Subcutaneous adipose tissue (tissue), 4 donors: ENCODE results near the gene MBLAC1. TPM values are rescaled to one million over a fixed set of nuclear protein-coding genes. Genes with fewer than 3 reads are reported as not detected.

Source experiments
- total RNA-seq, 4 donors: library from RNA; depleted of rRNA; stranded (reverse); fragments of >200 nt; gene quantifications; one replicate each; pipeline ENCODE4 v1.1.0, GENCODE V29; 2016
- TF ChIP-seq, protein P1 (sequence below): fragments of 450-650 bp; IDR thresholded peaks from one replicate; pipeline ENCODE4 v1.5.1; 2016; ENCODE audit warnings: low read depth, mild to moderate bottlenecking, control low read depth, antibody characterized with exemption, moderate library complexity

The MBLAC1 gene
- total RNA-seq, 4 donors from 2014 or later = 0.66 to 2.7 (median 2.3) TPM

DNA sequence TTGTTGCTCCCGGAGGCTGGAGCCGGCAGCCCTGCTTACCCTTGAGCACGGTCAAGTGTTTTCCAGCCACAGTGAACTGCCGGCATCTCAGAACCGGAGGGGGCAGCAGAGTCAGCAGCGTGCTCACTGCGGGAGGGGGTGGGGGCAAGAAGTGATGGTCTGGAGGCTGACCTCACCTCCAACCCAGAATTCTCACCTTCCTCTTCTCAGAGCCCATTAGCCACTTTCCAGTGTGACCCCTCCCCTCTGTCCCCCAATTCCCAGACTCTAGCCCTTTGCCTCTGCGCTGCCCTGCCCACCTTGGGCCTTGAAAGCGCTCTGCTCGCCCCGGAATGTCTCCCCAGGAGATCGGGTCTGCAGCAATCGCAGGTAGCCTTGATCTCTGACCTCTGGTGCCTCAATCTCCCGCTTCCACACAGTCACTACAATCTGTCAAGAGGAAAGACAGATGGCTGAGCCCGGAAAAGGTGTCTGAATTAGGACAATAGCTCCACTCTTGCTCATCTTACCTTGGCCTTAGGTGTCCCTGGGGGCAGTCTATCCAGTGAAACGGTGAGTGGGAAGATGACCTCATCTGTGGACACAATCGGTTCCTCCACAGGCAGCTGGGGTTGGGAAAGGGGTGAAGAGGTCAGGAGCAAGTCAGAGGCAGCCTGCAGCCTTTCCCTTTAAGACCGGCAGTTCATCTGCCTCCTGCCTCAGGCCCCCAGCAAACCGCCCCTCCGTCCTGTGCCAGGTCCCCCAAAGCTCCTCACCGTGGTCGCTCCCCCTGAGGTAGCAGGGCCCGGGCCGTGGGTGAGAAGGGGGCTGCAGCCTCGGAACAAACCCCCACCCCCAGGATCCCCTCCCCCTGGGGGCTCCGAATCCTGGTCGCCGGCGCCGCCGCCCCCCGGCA, 30.8 kb downstream of the MBLAC1 start:
- TF ChIP-seq, protein P1, sequence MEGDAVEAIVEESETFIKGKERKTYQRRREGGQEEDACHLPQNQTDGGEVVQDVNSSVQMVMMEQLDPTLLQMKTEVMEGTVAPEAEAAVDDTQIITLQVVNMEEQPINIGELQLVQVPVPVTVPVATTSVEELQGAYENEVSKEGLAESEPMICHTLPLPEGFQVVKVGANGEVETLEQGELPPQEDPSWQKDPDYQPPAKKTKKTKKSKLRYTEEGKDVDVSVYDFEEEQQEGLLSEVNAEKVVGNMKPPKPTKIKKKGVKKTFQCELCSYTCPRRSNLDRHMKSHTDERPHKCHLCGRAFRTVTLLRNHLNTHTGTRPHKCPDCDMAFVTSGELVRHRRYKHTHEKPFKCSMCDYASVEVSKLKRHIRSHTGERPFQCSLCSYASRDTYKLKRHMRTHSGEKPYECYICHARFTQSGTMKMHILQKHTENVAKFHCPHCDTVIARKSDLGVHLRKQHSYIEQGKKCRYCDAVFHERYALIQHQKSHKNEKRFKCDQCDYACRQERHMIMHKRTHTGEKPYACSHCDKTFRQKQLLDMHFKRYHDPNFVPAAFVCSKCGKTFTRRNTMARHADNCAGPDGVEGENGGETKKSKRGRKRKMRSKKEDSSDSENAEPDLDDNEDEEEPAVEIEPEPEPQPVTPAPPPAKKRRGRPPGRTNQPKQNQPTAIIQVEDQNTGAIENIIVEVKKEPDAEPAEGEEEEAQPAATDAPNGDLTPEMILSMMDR = no peak

DNA sequence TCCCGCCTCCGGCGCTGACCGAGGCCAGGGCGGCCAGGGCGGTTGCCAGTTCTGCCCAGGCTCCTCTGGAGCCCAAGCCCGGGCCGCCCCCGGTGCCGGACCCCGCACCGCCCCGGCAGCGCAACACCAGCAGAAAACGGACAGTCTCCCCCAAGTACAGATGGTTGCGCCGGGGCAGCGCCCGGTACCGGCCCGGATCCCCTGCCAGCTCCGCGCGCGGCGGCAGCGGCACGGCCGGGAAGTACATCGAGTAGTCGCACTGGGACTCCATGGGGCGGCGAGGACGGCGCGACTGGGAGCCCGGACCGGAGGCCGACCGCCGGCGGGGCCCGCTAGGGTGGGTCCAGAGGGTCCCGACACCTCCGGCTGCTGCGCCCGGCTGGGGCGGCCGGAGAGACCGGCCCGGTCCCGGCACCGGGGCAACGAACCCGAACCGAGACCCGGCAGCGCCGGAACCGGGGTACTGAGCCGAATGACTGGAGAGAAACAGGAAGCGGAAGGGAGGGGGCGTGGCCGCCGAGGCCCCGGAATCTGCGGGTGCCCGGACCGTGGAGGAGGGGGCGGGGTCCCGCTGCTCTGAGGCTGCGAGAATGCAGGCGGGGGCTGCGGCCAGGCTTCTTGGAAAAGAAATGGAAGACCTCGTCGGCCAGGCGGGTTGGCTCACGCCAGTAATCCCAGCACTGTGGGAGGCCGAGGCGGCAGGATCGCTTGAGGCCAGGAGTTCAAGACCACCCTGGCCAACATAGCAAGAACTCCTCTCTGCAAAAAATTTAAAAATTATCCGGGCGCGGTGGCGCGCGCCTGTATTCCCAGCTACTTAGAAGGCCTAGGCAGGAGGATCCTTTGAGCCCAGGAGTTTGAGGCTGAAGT, 31.7 kb downstream of the MBLAC1 start, which contains the start of gene TRAPPC14:
Gene TRAPPC14, minus strand, starts transcription at position 495 of the 870 bp plus-strand sequence. Its CDS starts 224 bp downstream, at position 271.
- TF ChIP-seq, protein P1 = no peak

DNA sequence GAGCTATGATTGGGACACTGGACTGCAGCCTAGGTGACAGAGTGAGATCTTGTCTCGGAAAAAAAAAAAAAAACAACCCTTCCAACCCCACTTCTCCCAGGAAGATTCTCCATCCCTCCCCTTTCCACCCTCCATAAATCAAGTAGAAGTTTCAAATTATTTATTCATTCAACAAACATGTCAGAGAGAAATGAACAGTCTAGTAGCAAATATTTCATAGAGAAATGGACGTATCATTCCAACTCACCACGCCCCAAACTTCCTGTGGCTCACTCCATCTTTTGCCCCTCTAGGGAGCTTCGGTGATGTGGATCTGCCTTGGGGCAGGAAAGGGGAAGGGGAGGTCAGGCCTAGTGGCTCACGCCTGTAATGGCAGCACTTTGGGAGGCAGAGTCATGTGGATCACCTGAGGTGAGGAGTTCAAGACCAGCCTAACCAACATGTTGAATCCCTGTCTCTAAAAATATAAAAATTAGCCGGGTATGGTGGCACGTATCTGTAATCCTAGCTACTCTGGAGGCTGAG, 32.4 kb downstream of the MBLAC1 start:
- TF ChIP-seq, protein P1 = no peak

DNA sequence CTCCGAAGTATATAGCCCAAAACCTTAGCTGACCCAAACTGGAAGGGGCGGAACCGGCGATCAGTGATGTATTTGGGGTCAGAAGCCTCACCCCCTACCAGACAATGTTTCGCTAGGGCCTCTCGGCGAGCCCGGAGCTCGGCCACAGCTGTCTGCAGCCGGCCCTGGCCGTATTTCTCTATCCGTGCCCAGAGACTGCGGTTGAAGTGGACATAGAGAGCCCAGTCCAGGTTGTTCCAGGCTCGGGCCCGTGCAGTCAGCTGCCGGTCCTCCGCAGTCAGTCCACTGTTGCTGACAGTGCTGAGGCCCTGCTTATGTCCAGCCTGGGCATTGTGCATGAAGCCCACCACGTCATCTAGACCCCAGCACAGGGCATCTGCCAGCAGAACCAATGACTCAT, 33.3 kb downstream of the MBLAC1 start:
- TF ChIP-seq, protein P1 = no peak

DNA sequence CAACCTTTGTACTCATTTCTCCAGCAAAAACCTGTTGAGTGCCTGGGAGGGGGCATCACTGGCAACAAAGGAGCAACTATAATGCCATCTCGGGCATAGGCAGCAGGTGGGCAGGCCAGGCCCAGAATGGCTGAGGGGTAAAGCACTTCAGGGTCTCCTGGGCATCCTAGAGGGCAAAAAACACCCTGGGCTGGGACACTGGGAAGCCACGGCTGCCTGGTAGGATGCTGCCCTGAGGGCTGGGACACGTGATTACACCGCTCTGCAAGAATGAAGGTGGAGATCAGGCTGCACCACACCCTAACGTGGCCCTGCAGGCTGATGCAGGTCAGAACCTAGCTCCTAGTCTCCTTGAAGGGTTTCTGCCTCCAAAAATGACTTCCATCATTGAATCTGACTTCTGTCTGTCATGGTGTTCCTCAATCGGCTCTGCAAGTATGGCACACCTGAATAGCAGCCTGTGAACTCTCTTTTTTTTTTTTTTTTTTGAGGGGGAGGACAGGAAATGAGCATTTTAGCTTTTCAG, 36.3 kb downstream of the MBLAC1 start:
- TF ChIP-seq, protein P1 = no peak

DNA sequence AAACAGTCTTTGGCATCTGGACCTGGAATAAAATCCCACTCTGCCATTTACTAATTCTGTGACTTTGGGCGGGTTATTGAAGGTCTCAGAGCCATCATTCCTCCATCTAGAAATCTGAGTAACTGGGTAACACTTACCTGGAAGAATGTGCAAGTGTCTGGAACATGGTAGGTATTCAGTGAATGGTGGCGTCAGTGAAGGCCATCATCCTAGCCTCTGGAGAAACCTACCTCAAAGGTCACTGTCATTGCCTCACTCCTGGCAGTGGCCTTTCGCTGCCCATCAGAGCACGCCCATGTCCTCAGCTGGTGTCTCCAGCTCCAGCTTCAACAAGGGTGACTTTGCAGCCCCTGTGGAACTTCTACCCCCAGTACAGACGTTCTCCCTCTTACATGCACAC, 37.1 kb downstream of the MBLAC1 start:
- TF ChIP-seq, protein P1 = no peak
